Stimulated activated CD4-positive, alpha-beta T cell treated with anti-CD3 and anti-CD28 coated beads, Interleukin-1b, Interleukin-23, amount 100 ng/mL, for 48 hours (primary cell): ENCODE results near the gene ZDHHC9.
A peak's percentile ranks its signal among the peaks of the same experiment; 100 is the strongest.

Experiments used
- DNase-seq: peaks from one replicate; pipeline ENCODE4 v3.0.0-alpha.2; 2020

The ZDHHC9 gene

GRCh38 chrX:129761596-129761995 is 82.1 kb downstream of the ZDHHC9 start:
- DNase-seq, result no peak

- no peak for DNase-seq
Observed at GRCh38 chrX:129760981-129761380, 82.7 kb downstream of the ZDHHC9 start.

GRCh38 chrX:129760155-129760554 is 83.5 kb downstream of the ZDHHC9 start:
- no peak for DNase-seq

- DNase-seq, result peak; percentile 65
Observed at GRCh38 chrX:129759576-129760061, 84.1 kb downstream of the ZDHHC9 start.

GRCh38 chrX:129755779-129756650 is 87.7 kb downstream of the ZDHHC9 start:
- peak; percentile 23 for DNase-seq

- no peak for DNase-seq
Observed at GRCh38 chrX:129754056-129755024, 89.3 kb downstream of the ZDHHC9 start.
